Measurements from ENCODE around the gene ILF3. TPM values are rescaled to one million over a fixed set of nuclear protein-coding genes. Genes with fewer than 3 reads are reported as not detected.
A peak's percentile ranks its signal among the peaks of the same experiment; 100 is the strongest.

ILF3 gene
- 100 to 1,000 TPM; 418 to 431 TPM for total RNA-seq

GRCh38 chr19:10653732-10654609 lies at the start of gene ILF3:
Gene ILF3 (plus strand): TSS chr19:10654346. CDS start chr19:10670606, 16,260 bp downstream.
- peak within 1 kb of the TSS; percentile 84 for H3K4me3 Mint-ChIP-seq
- H3K36me3 Mint-ChIP-seq, result peaks cover 35% of the 10 kb centered on the region
- no peaks in the 10 kb centered on the region for H3K9me3 Mint-ChIP-seq (ENCODE audit: low read depth)
- peak within 1 kb of the TSS; percentile 97 for H3K27ac Mint-ChIP-seq
- H3K27me3 Mint-ChIP-seq, result no peaks in the 10 kb centered on the region
- DNase-seq (peak; percentile 100), ATAC-seq (peak; percentile 80)
- H3K4me1 Mint-ChIP-seq, result peaks cover 35% of the 10 kb centered on the region
- CTCF ChIA-PET, result interaction anchor here (1.5 to 10.8 kb wide), 4 partner anchors 9 to 73 kb away, joined by 5 to 147 read pairs (median 15); partner anchors contain the start of gene QTRT1

GRCh38 chr19:10604460-10604980 lies 49.6 kb upstream of the ILF3 start:
- Mint-ChIP-seq H3K27me3 (peaks cover 1% of the 10 kb centered on the region), H3K9me3 (ENCODE audit: low read depth) (no peaks in the 10 kb centered on the region), H3K4me1 (peaks cover 20% of the 10 kb centered on the region), H3K36me3 (peaks cover 2% of the 10 kb centered on the region), H3K27ac (peak overlapping the region; percentile 99), H3K4me3 (peak overlapping the region; percentile 90)
- CTCF ChIA-PET, result interaction anchor here (1.0 to 4.5 kb wide), 13 partner anchors 10 to 155 kb away, joined by 3 to 41 read pairs (median 5); partner anchors contain the start of gene QTRT1
- DNase-seq (peak; percentile 43), ATAC-seq (no peak)

GRCh38 chr19:10611907-10612306 lies 42.2 kb upstream of the ILF3 start:
- H3K4me3 Mint-ChIP-seq, result no peak overlapping the region
- DNase-seq (no peak), ATAC-seq (no peak)
- CTCF ChIA-PET, result interaction anchor here (1.0 to 1.5 kb wide), 5 partner anchors 10 to 30 kb away, joined by 3 to 6 read pairs (median 3); no protein-coding TSS in a partner anchor
- peaks cover 17% of the 10 kb centered on the region for H3K4me1 Mint-ChIP-seq
- H3K27me3 Mint-ChIP-seq, result no peaks in the 10 kb centered on the region
- H3K36me3 Mint-ChIP-seq, result peaks cover 6% of the 10 kb centered on the region
- no peak overlapping the region for H3K27ac Mint-ChIP-seq
- H3K9me3 Mint-ChIP-seq (ENCODE audit: low read depth), result no peaks in the 10 kb centered on the region

- peaks cover 17% of the 10 kb centered on the region for H3K4me1 Mint-ChIP-seq
- CTCF ChIA-PET, result interaction anchor here (0.8 to 1.5 kb wide), 4 partner anchors 10 to 33 kb away, joined by 3 to 6 read pairs (median 3); no protein-coding TSS in a partner anchor
- no peak overlapping the region for H3K27ac Mint-ChIP-seq
- ATAC-seq, result no peak
- no peak overlapping the region for H3K4me3 Mint-ChIP-seq
- H3K36me3 Mint-ChIP-seq, result peaks cover 6% of the 10 kb centered on the region
- no peak for DNase-seq
- H3K27me3 Mint-ChIP-seq, result no peaks in the 10 kb centered on the region
- no peaks in the 10 kb centered on the region for H3K9me3 Mint-ChIP-seq (ENCODE audit: low read depth)
Observed at GRCh38 chr19:10612499-10613119, 41.5 kb upstream of the ILF3 start.

- no peak overlapping the region for H3K4me3 Mint-ChIP-seq
- CTCF ChIA-PET, result interaction anchor here (1.3 kb wide), 1 partner anchor 12 kb away, joined by 3 read pairs; no protein-coding TSS in a partner anchor
- no peaks in the 10 kb centered on the region for H3K9me3 Mint-ChIP-seq (ENCODE audit: low read depth)
- H3K27ac Mint-ChIP-seq, result peak overlapping the region; percentile 54
- no peaks in the 10 kb centered on the region for H3K27me3 Mint-ChIP-seq
- no peak for ATAC-seq
- H3K4me1 Mint-ChIP-seq, result peaks cover 18% of the 10 kb centered on the region
- peaks cover 6% of the 10 kb centered on the region for H3K36me3 Mint-ChIP-seq
- no peak for DNase-seq
Observed at GRCh38 chr19:10615429-10616023, 38.6 kb upstream of the ILF3 start.

GRCh38 chr19:10617409-10618121 lies 36.6 kb upstream of the ILF3 start:
- Mint-ChIP-seq H3K27ac (no peak overlapping the region), H3K9me3 (ENCODE audit: low read depth) (no peaks in the 10 kb centered on the region), H3K36me3 (peaks cover 6% of the 10 kb centered on the region), H3K4me1 (peaks cover 21% of the 10 kb centered on the region), H3K4me3 (no peak overlapping the region), H3K27me3 (no peaks in the 10 kb centered on the region)
- ATAC-seq (no peak), DNase-seq (no peak)
- CTCF ChIA-PET, result interaction anchor here (1.1 to 2.2 kb wide), 2 partner anchors 36 to 82 kb away, joined by 3 to 8 read pairs; no protein-coding TSS in a partner anchor

GRCh38 chr19:10618846-10619245 lies 35.3 kb upstream of the ILF3 start:
- Mint-ChIP-seq H3K4me1 (peaks cover 21% of the 10 kb centered on the region), H3K27ac (no peak overlapping the region), H3K4me3 (no peak overlapping the region), H3K36me3 (peaks cover 3% of the 10 kb centered on the region), H3K9me3 (ENCODE audit: low read depth) (no peaks in the 10 kb centered on the region), H3K27me3 (no peaks in the 10 kb centered on the region)
- DNase-seq (no peak), ATAC-seq (no peak)
- CTCF ChIA-PET, result interaction anchor here (2.2 kb wide), 1 partner anchor 37 kb away, joined by 8 read pairs; no protein-coding TSS in a partner anchor

GRCh38 chr19:10620786-10621185 lies 33.4 kb upstream of the ILF3 start:
- DNase-seq (no peak), ATAC-seq (no peak)
- no peaks in the 10 kb centered on the region for H3K27me3 Mint-ChIP-seq
- H3K27ac Mint-ChIP-seq, result no peak overlapping the region
- H3K36me3 Mint-ChIP-seq, result peaks cover 1% of the 10 kb centered on the region
- H3K4me1 Mint-ChIP-seq, result peaks cover 24% of the 10 kb centered on the region
- H3K4me3 Mint-ChIP-seq, result no peak overlapping the region
- CTCF ChIA-PET, result interaction anchor here (1.2 to 4.0 kb wide), 4 partner anchors 15 to 244 kb away, joined by 3 to 20 read pairs (median 6); no protein-coding TSS in a partner anchor
- no peaks in the 10 kb centered on the region for H3K9me3 Mint-ChIP-seq (ENCODE audit: low read depth)

GRCh38 chr19:10621966-10622365 lies 32.2 kb upstream of the ILF3 start:
- peak overlapping the region; percentile 17 for H3K27ac Mint-ChIP-seq
- DNase-seq (no peak), ATAC-seq (no peak)
- peaks cover 1% of the 10 kb centered on the region for H3K36me3 Mint-ChIP-seq
- no peak overlapping the region for H3K4me3 Mint-ChIP-seq
- no peaks in the 10 kb centered on the region for H3K9me3 Mint-ChIP-seq (ENCODE audit: low read depth)
- H3K4me1 Mint-ChIP-seq, result peaks cover 20% of the 10 kb centered on the region
- CTCF ChIA-PET, result interaction anchor here (1.2 to 4.0 kb wide), 4 partner anchors 10 to 243 kb away, joined by 3 to 20 read pairs (median 4); no protein-coding TSS in a partner anchor
- no peaks in the 10 kb centered on the region for H3K27me3 Mint-ChIP-seq

GRCh38 chr19:10624585-10624984 lies 29.6 kb upstream of the ILF3 start:
- peaks cover 20% of the 10 kb centered on the region for H3K4me1 Mint-ChIP-seq
- ATAC-seq, result peak; percentile 88
- peak overlapping the region; percentile 85 for H3K27ac Mint-ChIP-seq
- DNase-seq, result peak; percentile 70
- H3K27me3 Mint-ChIP-seq, result no peaks in the 10 kb centered on the region
- no peaks in the 10 kb centered on the region for H3K9me3 Mint-ChIP-seq (ENCODE audit: low read depth)
- CTCF ChIA-PET, result interaction anchor here (1.0 to 2.6 kb wide), 2 partner anchors 20 kb away, joined by 4 to 6 read pairs; no protein-coding TSS in a partner anchor
- H3K36me3 Mint-ChIP-seq, result peaks cover 12% of the 10 kb centered on the region
- no peak overlapping the region for H3K4me3 Mint-ChIP-seq

GRCh38 chr19:10625003-10625761 lies 29.0 kb upstream of the ILF3 start, which contains the start of gene SLC44A2:
Gene SLC44A2 (plus strand): TSS chr19:10625553. CDS start chr19:10625634, 81 bp downstream.
- no peak for DNase-seq
- no peak within 1 kb of the TSS for H3K4me3 Mint-ChIP-seq
- H3K27me3 Mint-ChIP-seq, result no peaks in the 10 kb centered on the region
- CTCF ChIA-PET, result interaction anchor here (1.0 kb wide), 1 partner anchor 19 kb away, joined by 4 read pairs; no protein-coding TSS in a partner anchor
- peaks cover 20% of the 10 kb centered on the region for H3K4me1 Mint-ChIP-seq
- no peak for ATAC-seq
- no peaks in the 10 kb centered on the region for H3K9me3 Mint-ChIP-seq (ENCODE audit: low read depth)
- peak within 1 kb of the TSS; percentile 85 for H3K27ac Mint-ChIP-seq
- peaks cover 12% of the 10 kb centered on the region for H3K36me3 Mint-ChIP-seq

All from activated CD8-positive, alpha-beta memory T cell treated with anti-CD3 and anti-CD28 coated beads, Interleukin-2, amount 10 ng/mL, durations not matched to agents 7 days and 5 days (primary cell).